GM12801 (cell line): Measurements from ENCODE around the gene SEC63.

ENCODE experiments used
- TF ChIP-seq, protein P1 (sequence below): IDR thresholded peaks from one replicate; pipeline ENCODE4 v1.5.1; 2011; ENCODE audit warnings: control low read depth; ENCODE audit not compliant: insufficient read length; ENCODE audit errors: extremely low read depth

Gene SEC63

DNA sequence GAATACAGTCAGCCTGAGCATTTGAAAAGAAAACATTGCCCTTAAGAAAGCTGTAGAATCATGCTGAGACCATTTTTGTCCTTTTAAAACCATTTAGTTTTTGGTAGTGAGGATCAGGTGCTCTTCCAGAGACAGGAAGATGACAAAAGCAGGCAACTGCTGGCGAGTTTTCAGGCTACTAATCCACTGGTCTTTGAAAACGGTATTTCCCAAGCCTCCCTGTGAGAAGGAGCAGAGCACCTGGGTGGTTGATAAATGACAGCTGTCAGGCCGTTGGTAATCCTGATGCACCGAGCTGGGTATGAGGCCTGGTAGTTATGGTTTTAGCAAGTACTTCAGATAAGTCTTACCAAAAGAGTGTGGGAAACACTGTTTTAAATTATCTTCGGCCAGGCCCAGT lies 10.1 kb upstream of the SEC63 start:
- TF ChIP-seq, protein P1, sequence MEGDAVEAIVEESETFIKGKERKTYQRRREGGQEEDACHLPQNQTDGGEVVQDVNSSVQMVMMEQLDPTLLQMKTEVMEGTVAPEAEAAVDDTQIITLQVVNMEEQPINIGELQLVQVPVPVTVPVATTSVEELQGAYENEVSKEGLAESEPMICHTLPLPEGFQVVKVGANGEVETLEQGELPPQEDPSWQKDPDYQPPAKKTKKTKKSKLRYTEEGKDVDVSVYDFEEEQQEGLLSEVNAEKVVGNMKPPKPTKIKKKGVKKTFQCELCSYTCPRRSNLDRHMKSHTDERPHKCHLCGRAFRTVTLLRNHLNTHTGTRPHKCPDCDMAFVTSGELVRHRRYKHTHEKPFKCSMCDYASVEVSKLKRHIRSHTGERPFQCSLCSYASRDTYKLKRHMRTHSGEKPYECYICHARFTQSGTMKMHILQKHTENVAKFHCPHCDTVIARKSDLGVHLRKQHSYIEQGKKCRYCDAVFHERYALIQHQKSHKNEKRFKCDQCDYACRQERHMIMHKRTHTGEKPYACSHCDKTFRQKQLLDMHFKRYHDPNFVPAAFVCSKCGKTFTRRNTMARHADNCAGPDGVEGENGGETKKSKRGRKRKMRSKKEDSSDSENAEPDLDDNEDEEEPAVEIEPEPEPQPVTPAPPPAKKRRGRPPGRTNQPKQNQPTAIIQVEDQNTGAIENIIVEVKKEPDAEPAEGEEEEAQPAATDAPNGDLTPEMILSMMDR: no peak

DNA sequence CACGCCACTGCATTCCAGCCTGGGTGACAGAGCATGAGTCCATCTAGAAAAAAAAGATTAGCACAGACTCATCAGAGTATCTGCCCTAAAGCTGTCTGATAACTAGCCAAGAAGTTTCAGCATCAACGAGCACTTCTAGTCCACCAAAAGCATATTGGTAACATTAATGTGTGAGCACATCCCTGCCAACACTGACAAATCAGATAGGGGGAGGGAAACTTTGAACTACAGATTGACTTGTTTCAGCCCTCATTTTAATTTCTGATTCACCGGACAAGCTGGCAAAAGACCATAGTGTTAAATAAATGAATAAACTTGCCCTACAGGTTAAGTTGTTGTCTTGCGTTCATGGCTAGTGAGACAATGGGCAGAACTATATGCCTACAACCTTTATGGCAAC lies 7.7 kb upstream of the SEC63 start:
- TF ChIP-seq, protein P1: no peak

DNA sequence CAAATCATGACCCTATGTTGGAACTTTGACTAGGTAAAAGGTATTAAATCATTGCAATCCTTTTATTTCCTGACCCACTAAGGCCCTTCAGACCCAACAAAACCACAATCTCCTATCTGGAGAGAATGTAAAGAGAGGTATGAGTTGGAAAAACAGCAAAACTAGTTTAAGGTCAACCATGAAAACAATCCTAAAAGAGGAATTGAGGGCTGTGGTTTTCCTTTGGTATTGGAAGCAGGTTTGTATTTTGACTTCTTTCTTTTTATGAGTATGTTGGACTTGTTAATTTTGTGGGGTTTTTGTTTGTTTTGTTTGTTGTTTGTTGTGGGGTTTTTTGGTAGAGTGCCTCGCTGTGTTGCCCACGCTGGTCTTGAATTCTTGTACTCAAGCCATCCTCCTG lies 4.7 kb upstream of the SEC63 start:
- TF ChIP-seq, protein P1: no peak

DNA sequence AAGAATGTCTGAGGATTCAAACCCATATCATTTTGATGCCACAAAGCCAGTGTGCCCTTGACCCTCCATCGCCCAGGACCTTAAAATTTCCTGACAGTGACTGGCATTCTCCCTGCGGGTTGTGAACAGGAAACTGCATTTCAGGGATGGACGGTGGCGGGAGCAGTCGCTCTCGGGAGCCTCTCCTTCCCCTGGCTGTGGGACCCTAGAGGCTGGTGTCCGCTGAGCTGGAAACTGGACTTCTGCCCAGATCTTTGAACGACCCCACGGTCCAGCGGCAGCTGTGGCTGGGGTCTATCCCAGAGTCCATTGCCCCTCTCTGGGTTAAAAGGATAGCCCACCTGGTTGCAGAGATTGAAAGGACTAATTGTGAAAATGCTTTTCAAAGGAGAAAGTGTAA lies 1.4 kb upstream of the SEC63 start:
- TF ChIP-seq, protein P1: no peak

DNA sequence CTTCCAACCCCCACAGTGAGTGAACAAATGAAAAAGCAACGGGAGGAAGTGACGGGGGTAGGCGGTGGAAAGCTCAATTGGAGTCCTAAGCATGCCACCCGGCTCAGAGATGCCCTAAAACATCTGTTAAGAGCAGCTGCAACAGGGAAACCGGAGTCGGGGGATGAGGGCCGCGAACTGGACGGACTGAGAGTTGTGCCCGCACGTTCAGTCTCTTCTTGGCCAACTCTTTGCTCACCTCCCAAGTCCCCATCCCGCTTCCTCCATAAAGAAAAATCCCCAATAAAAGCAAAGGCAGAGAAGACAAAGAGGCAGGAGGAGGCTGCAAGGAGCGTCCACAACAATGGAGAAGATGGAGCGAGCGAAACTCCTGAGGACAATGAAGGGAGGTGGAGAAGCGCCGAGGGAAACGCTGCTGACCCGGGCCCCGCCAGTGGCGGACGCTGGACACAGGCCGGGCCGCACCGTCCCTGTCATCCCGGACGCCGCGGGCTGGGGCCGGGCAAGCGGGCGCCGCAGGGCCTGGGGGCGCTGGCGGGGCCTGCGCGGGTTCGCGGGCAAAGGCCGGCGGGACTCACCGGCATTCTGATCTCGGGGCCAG lies 600 bp downstream of the SEC63 start:
- TF ChIP-seq, protein P1: no peak

DNA sequence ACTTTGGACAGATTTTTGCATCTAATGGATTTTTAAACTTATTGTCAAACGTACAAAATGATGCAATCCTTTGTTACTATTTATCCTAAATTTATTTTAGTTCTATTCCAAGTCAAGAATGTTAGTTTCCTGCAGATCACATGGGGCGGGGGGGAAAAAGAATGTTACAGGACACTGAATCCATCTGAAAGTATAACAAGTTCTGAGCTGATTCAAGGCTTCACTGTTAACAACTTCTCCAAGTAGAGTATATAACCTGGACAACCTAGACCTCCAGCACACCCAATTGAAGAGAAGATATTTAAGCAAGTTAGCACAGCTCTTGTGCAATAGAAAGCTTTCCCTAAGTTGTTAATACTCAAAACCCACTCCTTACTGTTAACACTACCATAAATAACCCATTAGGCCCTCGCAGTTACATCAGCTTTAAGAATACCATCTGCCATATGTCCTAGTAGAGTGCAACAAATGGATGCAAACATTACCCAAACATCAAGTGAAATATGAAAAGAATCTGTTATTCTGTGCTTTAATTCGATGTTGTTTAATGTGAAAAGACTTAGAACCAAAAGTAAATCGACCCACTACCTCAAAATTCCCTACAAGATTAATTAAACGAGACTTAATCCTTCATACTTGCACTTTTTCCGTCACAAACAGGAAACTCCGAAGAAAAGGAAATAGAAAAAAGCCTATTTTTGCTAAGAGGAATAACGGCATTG lies 1.3 kb downstream of the SEC63 start:
- TF ChIP-seq, protein P1: no peak

DNA sequence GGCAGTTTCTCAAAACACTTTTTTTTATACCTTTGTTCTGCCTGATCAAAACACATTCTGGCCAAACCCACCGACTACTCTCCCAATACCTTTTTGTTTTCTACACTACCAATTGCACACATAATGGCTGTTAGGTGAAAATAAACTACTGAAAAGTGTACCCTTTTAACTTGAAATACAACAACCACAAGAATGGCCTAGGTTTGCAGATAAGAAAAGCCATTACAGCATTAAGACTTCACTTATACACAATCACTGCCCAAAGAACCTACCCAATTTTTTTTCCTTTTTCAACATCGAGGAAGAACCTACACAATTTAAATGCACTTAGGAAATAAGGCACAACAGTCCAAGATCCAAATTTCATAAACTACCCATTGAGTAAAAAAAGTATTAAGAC lies 1.8 kb downstream of the SEC63 start:
- TF ChIP-seq, protein P1: no peak
